Stimulated activated CD4-positive, alpha-beta T cell treated with anti-CD3 and anti-CD28 coated beads, Interleukin-2, amount 100 ng/mL, for 24 hours (primary cell): ENCODE data around the gene NEK2.
A peak's percentile ranks its signal among the peaks of the same experiment; 100 is the strongest.
"Not testable (repeated sequence)": the region's sequence is repeated elsewhere in the genome, so short reads cannot be mapped to it uniquely, and the experiment has no call there.

Source experiments
- DNase-seq, 2 donors: peaks; one replicate each; pipeline ENCODE4 v3.0.0-alpha.2; 2020

The NEK2 gene

GRCh38 chr1:211648980-211649934 is 26.2 kb downstream of the NEK2 start:
- DNase-seq = peak in 1 of 2 donors; percentile 36

GRCh38 chr1:211648336-211648735 is 27.1 kb downstream of the NEK2 start:
- no peak for DNase-seq

GRCh38 chr1:211647711-211648121 is 27.7 kb downstream of the NEK2 start:
- DNase-seq = no peak

- no peak for DNase-seq
Observed at GRCh38 chr1:211646566-211646965, 28.9 kb downstream of the NEK2 start.

- DNase-seq = not testable (repeated sequence)
Observed at GRCh38 chr1:211645601-211646000, 29.8 kb downstream of the NEK2 start.

GRCh38 chr1:211644653-211645052 is 30.8 kb downstream of the NEK2 start:
- no peak for DNase-seq

GRCh38 chr1:211643324-211644212 is 31.9 kb downstream of the NEK2 start:
- DNase-seq = peak in 1 of 2 donors; percentile 19

- no peak for DNase-seq
Observed at GRCh38 chr1:211642870-211643269, 32.6 kb downstream of the NEK2 start.

- DNase-seq = no peak
Observed at GRCh38 chr1:211641942-211642341, 33.5 kb downstream of the NEK2 start.

- DNase-seq = no peak
Observed at GRCh38 chr1:211641044-211641800, 34.2 kb downstream of the NEK2 start.

GRCh38 chr1:211640301-211640630 is 35.2 kb downstream of the NEK2 start:
- no peak for DNase-seq

GRCh38 chr1:211639475-211640300 is 35.7 kb downstream of the NEK2 start:
- DNase-seq = no peak

GRCh38 chr1:211638689-211639101 is 36.7 kb downstream of the NEK2 start:
- DNase-seq = no peak

GRCh38 chr1:211638246-211638645 is 37.2 kb downstream of the NEK2 start:
- DNase-seq = no peak

- DNase-seq = no peak
Observed at GRCh38 chr1:211637066-211637465, 38.4 kb downstream of the NEK2 start.

- DNase-seq = not testable (repeated sequence)
Observed at GRCh38 chr1:211636575-211637029, 38.8 kb downstream of the NEK2 start.

GRCh38 chr1:211635597-211636205 is 39.7 kb downstream of the NEK2 start:
- no peak for DNase-seq

GRCh38 chr1:211634931-211635330 is 40.5 kb downstream of the NEK2 start:
- no peak for DNase-seq

- DNase-seq = no peak
Observed at GRCh38 chr1:211634461-211634860, 41.0 kb downstream of the NEK2 start.

GRCh38 chr1:211633524-211633846 is 41.9 kb downstream of the NEK2 start:
- DNase-seq = no peak

GRCh38 chr1:211632808-211633523 is 42.5 kb downstream of the NEK2 start:
- no peak for DNase-seq
